Loucy (cell line): Measurements from ENCODE around the gene TAS2R43.
"Not testable (repeated sequence)": the region's sequence is repeated elsewhere in the genome, so short reads cannot be mapped to it uniquely, and the experiment has no call there.

Experiments used
- CTCF ChIP-seq: fragments of 200-600 bp; sonication (generic); conservative IDR thresholded peaks from 2 replicates; pipeline ENCODE4 v1.5.1; 2014; ENCODE audit warnings: mild to moderate bottlenecking, antibody characterized with exemption, low read length
- EZH2phosphoT487 ChIP-seq: fragments of 200-600 bp; IDR thresholded peaks from 2 replicates; pipeline ENCODE4 v1.6.1; 2018; ENCODE audit warnings: antibody characterized with exemption, mild to moderate bottlenecking, moderate library complexity, borderline replicate concordance

GRCh38 chr12:11111213-11111612 is 19.1 kb upstream of the TAS2R43 start:
- not testable (repeated sequence) for TF ChIP-seq CTCF, EZH2phosphoT487
